ENCODE measurements around the gene ANKRD26.

GRCh38 chr10:27147701-27148100, 47.4 kb upstream of the ANKRD26 start:
- TF ChIP-seq CTCF (conservative IDR thresholded peaks at IDR 0.05; ENCODE audit: low read depth, low read length) (no peak), EZH2phosphoT487 (IDR thresholded peaks at IDR 0.05; ENCODE audit: borderline replicate concordance, low read length) (no peak)

Data from PC-3 (cell line).